CD4-positive, alpha-beta T cell treated with Interleukin-4 for 4 hours (primary cell): Measurements from ENCODE around the gene LSS.

Experiments
- DNase-seq: peaks from one replicate; pipeline ENCODE4 v3.0.0-alpha.2; 2020

Gene LSS

DNA sequence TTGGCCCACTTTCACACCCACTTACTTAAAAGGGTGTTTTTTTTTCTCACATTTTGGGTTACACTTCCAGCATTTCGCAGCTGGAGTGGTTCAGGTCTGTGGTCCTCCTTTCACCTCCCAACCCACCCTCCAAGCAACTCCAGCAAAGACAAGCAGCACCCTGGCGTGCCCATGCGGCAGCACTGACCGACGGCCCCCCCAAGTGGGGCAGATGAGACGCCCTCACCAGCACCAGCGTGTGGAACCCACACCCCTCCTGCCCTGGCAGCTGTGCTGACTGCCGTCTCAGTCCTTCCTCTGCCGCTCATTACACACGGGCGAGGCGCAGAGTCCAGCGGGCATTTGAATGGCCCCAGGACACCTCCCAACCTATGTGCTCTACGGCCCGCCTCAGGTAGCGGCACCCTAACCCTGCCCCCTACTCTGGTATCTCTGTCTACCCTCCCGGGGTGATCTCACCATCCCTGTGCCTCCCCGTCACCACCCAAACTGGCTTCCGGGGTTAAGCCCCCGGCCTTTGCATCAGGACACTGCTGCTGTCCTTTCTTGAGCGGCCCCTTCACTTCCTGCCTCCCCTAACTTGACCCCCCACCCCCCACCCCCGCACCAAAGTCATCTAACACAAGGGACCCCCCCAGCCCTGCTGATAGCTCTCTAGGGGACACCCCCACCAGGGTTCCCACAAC, 10.9 kb downstream of the LSS start:
- DNase-seq = no peak

DNA sequence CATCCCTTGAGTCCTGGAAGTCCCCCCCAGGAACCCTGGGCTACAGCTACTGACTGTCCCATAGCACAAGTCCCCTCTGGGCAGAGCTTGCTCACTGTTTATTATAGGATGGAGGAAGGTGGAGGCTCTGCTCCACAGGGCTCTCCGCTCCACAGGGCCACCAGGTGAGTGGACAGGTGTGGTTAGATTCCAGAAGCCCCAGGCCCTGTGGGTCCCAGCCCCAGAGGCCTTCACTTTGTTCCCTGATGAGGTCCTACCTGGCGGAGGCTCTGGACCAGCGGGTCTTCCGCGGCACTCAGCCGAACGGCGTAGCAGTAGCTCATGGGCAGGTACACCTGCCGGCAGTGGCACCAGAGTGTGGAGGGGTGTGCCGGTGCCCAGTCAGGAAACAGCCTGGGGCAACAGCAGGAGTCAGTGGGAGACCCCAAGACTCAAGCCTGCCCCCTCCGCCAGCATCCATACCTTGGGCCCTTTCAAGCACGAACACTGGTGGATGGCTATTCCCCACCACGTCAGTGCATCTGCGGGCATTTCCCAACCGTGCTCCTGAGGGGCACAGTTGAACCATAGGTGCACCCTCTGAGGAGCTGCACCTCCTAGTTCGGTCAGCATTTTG, 12.3 kb downstream of the LSS start:
- no peak for DNase-seq

DNA sequence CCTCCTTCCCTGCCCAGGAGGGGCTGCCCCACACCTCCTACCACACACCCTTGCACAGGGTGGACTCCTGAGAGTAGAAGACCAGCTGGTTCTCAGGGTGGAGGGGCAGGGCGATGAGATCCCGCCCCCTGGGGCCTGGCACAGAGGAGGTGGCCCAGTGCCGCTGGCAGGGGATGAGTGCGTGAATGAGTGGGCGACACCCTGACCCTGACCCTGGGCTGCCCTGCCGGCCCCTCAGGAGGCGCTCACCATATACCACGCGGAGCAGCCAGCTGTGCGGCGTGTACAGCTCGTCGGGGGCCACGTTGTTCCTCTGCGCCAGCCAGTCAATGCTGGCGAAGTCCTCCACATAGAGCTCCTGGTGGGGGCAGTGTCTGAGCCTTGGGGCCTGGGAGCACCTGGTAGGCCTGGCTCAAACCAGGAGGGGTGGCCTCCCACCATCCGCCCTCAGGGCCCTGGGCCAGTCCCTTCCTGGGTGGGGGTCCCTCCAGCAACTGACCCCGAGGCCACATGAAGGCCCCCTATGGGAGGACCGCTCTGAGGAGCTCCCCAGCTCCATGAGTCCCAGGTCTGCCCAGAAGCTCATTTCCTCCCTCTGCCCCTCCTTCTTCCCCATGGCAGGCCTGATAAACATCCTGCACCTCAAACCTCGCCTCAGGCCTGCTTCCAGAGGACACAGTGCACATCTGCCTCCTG, 13.0 kb downstream of the LSS start:
- no peak for DNase-seq

DNA sequence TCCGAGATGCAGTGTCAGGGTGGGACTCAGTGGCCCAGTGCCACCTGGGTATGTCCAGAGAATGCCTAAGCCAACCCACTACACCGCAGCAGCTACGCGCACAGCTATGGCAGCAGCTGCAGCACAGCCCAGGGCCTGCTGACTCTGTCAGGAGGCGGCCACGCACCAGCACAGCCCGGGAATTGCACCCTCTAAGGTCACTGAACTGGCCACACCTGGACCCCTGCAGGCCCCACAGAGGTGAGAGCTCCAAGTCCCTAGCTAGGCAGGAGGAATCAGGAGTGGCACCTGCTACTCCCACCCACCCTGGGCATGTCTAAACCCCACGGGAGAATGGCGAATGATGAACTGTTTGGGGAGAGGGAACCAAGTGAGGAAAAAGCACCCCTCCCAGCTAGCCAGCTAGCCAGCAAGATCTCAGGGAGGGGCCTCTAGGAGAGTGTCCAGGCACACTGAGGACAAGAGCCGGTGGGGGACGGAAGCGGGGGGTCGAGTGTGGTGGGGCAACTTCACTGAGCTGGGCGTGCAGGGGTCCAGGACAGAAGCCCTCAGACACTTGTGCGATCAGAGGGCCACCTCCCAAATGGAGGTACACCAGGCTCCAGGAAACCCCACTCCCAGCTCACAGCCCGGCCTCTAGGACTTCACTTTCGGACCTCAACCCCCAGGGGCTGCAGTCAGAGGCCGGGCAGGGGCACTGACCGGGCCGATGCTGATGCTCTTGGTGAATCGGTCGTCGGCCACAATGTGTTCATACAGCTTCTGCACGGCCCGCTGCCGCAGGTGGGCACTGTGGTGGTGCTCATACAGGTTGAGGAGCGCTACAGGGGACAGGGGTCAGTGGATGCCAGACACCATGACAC, 13.9 kb downstream of the LSS start:
- DNase-seq = no peak

DNA sequence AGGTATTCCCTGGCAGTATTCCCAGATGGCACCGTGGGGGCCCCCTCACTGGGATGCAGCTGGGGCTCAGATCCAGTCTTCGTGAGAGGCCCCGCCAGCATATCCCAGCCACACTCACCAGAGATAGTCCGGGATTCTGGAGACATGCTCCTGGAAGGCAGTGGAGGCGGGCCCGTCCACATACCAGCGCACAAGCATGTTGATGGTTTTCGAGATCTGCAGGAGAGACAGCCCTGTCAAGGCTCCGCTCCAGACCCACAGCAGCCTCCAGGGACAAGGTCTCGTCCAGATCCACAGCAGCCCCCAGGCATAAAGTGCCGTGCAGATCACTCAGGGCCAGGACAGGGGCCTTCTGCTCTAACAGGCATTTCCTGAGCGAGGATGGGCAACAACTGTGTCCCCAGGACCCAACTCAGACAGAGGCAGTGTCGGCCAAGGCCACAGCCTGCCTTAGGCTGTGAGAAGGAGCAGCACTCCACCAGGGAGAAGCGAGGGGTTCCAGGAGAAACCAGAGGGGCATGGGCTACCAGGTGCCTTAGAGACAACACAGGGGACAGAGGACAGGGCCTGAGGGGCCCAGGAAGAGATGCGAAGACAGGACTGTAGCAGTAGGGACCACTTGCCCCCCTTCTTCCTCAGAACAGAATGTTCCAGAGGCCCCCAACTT, 14.8 kb downstream of the LSS start:
- no peak for DNase-seq

DNA sequence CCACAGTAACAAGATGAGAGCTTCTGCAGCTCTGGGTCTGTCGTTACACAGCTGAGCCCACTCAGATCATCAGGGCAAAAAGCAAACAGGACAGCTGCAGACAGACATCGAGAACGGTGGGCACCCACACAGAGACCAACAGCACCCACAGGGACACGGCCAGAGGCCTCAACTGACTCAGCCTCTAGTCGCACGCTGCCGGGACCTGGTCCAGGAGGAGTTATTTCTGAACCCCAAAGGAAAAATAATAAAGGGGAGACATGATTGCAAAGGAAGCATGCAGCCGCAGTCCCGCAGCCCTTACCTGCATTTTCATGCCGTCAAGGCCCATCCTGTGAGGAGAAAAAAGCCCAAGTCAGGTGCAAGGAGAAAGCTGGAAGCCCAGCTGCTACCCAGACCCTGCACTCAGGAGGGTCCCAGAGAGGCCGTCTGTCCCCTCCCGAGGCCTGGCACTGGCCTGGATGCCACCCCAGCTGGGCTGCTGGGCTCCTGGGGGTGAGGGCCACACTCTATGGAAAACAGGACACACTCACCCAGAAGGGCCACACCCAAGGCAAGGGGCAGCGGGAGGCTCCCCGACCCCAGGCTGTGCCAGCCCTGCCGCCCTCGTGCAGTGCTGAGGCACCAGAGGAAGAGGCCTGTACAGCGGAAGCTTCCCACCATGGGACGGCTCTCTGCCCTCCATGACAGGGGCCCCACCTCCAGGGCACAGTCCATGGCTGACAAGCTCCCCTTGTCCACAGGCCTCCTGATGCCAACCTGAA, 15.7 kb downstream of the LSS start:
- DNase-seq = no peak

DNA sequence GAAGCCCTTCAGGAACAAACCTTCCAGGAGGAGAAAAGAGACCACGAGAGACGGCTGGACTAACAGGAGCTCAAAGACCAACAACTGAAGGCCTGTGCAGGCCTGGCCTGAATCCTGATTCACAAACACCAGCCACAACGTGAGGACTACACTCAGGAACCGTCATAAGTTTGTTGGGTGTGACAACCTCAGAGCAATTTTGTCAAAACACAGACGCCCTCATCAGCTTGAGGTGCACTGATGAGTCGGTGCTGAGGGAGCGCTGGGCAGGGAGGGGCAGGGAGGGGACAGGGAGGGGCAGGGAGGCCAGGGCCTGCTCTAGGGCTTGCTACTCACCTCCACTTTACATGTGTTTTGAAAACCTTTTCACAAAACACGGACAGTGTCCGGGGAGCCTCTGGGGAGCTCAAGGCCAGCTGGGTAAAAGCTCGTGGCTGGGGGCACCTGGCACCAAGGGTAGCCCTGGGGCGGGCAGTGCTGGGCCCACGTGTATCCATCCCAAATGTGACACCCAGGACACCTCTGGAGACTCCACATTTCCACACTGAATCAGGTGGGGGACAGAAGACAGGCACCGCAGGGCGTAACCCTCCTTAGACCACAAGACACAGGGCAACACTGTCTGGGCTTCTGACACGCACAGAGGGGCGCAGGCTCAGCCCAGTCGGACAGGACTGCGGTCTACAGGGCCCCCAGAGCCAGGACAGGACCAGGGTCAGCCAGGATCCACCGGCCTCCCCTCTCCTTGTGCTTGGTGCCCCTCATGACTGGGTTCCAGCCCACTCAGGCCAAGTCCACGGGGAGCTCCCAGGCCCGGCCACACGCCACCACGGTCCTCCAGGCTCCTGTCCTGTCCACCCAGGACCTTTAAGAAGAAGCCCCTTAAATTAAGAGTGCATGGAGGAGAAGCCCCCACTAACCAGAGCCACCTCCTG, 16.5 kb downstream of the LSS start:
- no peak for DNase-seq

DNA sequence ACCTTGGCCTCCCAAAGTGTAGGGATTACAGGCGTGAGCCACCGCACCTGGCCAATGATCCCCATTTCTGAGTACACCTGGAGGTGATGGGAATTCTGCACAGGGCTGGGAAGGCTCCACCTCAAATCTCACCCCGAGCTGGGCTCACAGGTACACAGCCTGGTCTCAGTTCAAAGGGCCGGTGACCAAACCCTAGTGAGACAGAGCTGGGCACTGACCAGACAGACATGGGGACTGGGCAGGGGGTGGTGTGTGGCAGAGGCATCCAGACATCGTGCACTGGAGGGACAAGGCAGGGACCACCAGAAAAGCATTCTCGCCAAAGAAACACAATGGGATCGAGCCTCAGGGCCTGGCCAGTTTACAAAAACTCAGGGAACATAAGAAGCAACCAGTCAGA, 17.2 kb downstream of the LSS start:
- DNase-seq = no peak

DNA sequence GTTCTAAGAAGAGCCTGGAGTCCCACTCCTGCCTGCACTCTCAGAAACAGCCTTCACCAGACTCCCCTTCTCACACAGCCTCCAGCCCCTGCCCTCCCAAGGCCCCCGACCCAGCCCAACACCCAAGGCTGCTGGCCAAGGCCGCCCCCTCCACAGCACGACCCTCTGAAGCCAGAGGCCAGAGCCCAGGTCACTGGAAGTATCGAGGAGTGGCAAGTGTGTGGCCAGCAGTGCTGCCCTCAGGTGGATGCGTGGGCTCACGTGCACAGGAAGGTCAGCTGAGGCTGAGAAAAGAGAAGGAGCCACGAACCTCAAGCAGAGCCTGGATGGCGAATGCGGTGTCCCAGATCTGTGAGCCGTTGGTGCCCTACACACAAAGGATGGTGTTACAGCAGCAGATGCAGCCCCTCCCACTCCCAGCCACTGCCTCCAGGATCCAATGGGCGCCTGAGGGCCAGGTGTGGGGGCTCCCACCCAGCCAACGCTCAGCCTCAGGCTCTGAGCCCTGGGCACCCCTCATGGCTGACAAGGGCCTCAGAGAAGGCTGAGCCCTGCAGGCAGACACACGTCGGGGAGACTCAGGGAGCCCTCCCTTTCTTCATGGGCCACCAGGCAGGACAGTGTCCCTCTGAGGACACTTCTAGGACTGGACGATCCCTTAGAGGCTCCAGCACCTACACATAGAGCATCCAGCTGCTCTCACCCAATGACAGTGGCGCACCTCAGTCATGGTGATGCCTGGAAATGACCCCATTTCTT, 18.0 kb downstream of the LSS start:
- DNase-seq = no peak

DNA sequence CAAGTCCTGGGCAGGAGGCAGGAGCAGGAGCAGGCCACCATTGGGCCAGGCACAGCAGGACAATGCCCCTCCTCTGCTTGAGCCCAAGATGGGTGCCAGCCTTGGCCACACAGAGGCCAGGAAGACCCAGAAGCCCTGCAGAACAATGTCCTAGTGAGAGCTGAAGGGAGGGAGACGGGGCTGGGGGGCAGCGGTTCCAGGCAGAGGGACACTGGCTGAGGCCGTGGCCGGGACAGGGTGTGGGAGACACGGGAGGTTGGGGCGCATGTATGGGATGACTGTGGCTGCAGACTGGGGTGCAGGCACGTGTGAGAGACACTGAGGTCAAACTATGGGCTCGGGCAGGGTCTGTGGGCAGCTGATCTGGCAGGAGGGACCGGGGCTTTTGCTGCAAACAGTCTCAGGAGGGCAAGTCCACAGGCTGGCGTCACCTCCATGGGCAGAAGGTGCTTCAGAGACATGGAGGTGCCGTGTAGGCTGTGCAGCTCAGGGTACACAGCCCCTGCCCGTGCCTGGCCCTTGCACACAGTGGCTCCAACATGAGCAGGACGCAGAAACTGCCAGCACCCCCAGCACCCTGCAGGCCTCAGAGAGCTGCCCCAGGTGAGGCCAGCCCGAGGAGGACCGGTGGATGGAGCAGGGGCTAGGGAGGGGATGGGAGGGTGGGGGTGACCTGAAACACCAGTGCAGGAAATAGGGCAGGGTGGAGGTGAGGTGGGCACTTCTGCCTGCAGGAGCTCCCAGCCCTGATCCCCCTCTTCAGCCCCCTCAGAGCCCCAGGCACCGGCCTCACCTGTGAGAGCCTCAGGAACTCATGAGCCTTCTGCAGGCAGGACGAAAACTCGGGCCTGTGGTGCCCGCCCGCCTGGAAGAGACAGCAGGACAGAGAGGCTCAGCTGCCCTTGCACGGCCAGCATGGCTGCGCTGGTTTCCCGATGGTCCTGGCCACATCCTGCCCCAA, 19.5 kb downstream of the LSS start:
- DNase-seq = no peak

DNA sequence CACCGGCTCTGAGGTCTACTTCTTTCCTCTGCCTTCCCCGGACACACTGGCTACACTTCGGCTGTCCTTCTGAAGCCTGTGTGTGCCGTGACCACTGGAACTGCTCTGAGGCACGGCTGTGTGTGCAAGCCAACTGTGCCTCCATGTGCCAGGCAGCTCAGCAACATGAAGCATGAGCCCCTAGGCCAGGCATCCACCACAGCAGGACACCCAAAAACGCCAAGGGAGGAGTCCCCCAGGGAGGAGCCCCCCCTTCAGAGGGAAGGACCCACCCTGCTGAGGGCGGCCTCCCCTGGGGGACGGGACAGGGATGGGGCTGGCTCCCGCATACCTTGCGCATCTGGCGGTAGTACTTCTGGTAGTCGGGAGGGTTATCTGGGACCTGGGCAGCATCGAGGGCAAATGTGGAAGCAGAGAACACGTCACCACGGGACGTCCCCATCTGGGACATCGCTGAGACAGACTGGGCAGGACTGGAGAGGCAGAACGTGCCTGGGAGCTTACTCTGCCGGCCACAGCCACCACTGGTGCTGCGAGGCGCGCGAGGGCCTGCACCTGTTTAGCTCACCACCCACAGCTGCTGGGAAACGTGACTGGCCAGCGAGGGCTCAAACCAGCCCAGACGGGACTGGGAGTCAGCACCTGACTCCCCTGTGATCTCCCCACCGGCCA, 20.5 kb downstream of the LSS start:
- no peak for DNase-seq

DNA sequence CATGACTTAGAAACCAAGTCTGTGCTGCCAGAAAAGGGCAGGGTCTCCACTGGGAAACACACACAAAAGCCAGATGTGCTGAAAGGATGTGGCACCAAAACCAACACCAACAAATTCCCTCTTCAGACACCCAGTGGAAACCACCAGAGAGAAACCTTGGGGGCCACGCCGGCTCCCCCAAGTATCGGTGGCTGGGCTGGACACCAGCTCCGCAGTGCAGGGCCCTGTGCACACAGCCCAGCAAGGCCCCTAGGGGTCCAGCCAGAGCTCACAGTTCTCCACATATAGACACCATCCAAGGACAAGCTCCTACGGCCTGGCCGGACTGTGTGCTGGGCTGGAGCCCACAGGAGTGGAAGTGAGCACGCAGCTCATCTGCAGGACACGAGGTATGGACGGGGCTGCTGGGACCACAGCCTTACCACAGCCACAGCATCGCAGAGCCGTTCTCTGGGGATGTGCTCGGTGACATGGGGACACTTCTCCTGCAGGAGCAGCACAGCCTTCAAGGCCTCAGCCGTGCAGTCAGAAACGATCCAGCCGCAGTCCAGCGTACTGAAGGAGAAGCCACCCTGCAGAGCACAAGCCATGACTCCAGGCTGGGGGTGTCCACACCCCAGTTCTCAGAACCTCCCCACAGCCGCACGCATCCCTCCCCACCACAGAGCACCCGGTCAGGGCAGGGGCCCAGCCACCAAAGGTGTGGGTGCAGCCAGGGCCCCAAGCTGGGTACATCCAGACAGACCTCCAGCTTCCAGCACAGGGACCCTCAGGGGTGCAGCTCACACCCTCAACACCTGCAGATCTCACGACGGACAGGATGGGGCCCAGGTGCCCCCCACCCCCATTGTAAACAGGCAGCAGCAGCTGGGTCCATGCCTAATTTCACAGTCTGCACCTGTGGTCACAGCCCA, 21.3 kb downstream of the LSS start:
- no peak for DNase-seq

DNA sequence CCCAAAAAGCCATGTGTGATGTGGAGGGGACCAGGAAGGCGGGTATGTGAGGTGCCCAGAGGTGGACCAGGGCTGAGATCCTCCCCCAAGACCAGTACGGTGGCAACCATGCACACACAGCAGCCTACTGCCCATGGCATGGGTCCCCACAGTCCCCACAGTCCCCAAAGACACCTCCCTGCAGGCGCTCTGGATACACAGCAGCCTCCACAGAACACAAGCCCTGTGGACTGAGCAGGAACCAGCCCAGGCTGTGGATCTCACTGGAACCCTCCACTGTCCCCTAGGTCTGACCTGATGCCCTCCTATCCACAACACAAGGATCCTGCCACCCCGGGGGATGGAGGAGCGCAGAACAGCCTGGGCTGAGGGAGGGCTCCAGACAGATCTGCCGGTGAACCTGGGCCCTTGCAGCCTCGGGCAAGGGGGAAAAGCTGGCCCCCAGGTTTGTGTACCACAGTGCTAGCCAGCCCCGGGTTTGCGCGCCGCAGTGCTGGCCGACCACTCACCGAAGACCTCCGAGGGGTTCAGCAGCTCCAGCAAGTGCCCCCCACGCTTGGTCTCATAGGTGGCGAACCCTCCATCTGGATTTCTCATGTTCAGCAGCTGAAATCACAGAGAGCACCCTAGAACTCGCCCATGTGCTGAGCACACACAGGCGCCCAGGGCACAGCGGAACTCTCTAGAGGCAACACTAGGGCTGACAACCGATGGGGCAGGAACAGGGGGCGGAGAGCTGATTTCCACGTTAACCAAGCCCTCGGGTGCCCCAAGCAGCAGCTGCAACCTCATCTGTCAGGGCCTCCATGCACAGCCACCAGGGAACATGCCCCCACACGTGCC, 22.2 kb downstream of the LSS start:
- DNase-seq = no peak

DNA sequence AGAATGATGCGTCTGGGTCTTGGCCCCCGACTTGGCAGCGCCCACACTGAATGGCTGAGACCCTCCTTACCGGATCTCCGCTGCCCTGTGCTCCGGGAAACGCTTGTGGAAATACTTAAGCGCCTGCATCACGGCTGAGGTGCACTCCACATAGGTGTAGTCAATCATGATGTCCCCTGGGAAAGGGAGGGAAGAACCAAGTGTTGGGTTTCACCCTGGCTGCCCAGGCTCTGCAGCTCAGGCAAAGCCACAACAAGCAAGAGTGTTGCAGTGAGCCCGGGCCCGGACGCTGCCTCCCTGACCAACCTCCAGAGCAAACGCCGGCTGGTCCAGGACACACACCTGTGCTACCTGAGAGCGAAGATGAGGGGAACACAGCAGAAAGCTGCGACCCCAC, 22.8 kb downstream of the LSS start:
- no peak for DNase-seq

DNA sequence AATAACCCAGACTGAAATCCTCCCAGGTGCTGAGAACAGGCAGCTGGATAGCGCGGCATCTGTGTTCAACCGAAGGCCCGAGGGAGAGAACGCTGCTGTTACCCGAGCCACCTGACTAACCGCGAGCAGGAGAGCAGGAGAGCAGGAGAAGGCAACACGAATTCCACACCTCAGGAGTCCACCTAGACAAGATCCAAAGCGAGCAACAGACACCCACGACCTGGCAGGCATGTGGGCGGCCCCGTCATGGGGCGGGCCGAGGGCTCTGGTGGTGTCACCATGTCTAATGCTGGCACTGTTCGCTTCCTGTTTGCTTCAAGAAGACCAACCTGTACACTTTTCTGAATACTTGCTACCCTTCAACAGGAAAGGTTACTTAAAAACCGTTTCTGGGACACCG, 23.4 kb downstream of the LSS start:
- DNase-seq = no peak

DNA sequence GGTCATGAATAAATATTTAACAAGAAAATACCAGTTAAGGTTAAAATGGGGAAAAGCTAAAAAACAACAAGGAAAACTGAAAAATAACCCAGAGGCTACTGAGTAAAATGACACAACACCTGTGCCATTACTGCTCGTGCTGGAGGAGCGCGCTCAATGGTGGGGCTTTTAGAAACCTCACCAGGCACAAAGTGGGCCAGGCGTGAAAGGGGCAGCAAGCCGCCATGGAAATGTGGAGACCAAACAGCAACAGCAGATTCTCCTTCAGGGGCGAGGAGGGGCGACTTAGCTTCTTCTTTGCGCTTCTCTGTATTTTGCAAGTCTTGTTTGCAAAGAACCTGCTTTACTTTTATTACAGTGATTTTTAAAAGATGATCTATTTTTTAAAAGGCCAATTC, 25.4 kb downstream of the LSS start:
- DNase-seq = no peak
